IMR-90 (cell line): ENCODE results near the gene CA11. TPM values are rescaled to one million over a fixed set of nuclear protein-coding genes. Genes with fewer than 3 reads are reported as not detected.
A peak's percentile ranks its signal among the peaks of the same experiment; 100 is the strongest.

Source experiments
- ATAC-seq: fragments of 200-7000 bp; cut with Tn5 transposase; 2 replicates; pipeline ENCODE4 v1.9.1; 2020; ENCODE audit warnings: low read depth, mild to moderate bottlenecking, moderate library complexity
- BruUV-seq: library from RNA; stranded (reverse); fragments of 400-500 nt; replicated peaks from 2 replicates; lab custom pipeline; 2021; lab: Mats Ljungman, UMichigan
- CTCF ChIA-PET: fragments of 300-600 bp; formaldehyde crosslinking; extraction: SDS; loops from one replicate; lab custom pipeline; 2021; ENCODE audit warnings: antibody characterized with exemption; lab: Yijun Ruan, JAX
- POLR2A ChIA-PET: fragments of 300-600 bp; sonication (Branson Sonifier 250); formaldehyde crosslinking; loops from one replicate; lab custom pipeline; 2022; ENCODE audit warnings: antibody characterized with exemption; ENCODE audit not compliant: unreplicated experiment; lab: Charles Lee
- DNase-seq: peaks from one replicate; pipeline ENCODE4 v3.0.0; 2013
- H2AFZ ChIP-seq: replicated peaks from 2 replicates; pipeline ENCODE3; 2013; ENCODE audit warnings: low read length, mild to moderate bottlenecking; ENCODE audit not compliant: poor library complexity
- H2AK5ac ChIP-seq: 2 replicates; pipeline ENCODE4 v1.6.1; 2013; ENCODE audit warnings: low read depth, low read length, inconsistent platforms
- H2AK9ac ChIP-seq: replicated peaks from 2 replicates; pipeline ENCODE3; 2013; ENCODE audit warnings: mild to moderate bottlenecking, low read depth, low read length, moderate library complexity; ENCODE audit not compliant: poor library complexity
- H2BK120ac ChIP-seq: 2 replicates; pipeline ENCODE4 v1.6.1; 2013; ENCODE audit warnings: low read depth, low read length, inconsistent platforms
- H2BK15ac ChIP-seq: 3 replicates; pipeline ENCODE4 v1.6.1; 2013; ENCODE audit warnings: low read depth, low read length, inconsistent platforms
- H2BK20ac ChIP-seq: 2 replicates; pipeline ENCODE4 v1.6.1; 2013; ENCODE audit warnings: low read depth, mild to moderate bottlenecking, inconsistent platforms, low read length, moderate library complexity
- H2BK5ac ChIP-seq: 2 replicates; pipeline ENCODE4 v1.6.1; 2013; ENCODE audit warnings: mild to moderate bottlenecking, low read depth, low read length, inconsistent platforms; ENCODE audit not compliant: poor library complexity, severe bottlenecking
- H3K14ac ChIP-seq: replicated peaks from 2 replicates; pipeline ENCODE4 v1.6.1; 2013; ENCODE audit warnings: low read depth, low read length, inconsistent platforms
- H3K18ac ChIP-seq: 2 replicates; pipeline ENCODE4 v1.6.1; 2013; ENCODE audit warnings: low read depth, low read length, control low read depth
- H3K23ac ChIP-seq: 2 replicates; pipeline ENCODE4 v1.6.1; 2013; ENCODE audit warnings: low read depth, low read length, inconsistent platforms
- H3K27ac ChIP-seq: 2 replicates; pipeline ENCODE4 v1.5.1; 2013; ENCODE audit warnings: mild to moderate bottlenecking, control low read depth, low read length; ENCODE audit not compliant: insufficient read depth
- H3K27me3 ChIP-seq: 2 replicates; pipeline ENCODE4 v1.6.1; 2013; ENCODE audit warnings: low read length; ENCODE audit not compliant: control insufficient read depth, insufficient read depth
- H3K36me3 ChIP-seq: 2 replicates; pipeline ENCODE4 v1.6.1; 2013; ENCODE audit warnings: low read length, mixed read lengths; ENCODE audit not compliant: control insufficient read depth, insufficient read depth
- H3K4ac ChIP-seq: 2 replicates; pipeline ENCODE4 v1.6.1; 2013; ENCODE audit warnings: low read depth, low read length, inconsistent platforms
- H3K4me1 ChIP-seq: 2 replicates; pipeline ENCODE4 v1.6.1; 2013; ENCODE audit warnings: low read length, mixed read lengths; ENCODE audit not compliant: control insufficient read depth, insufficient read depth
- H3K4me2 ChIP-seq: 2 replicates; pipeline ENCODE4 v1.6.1; 2013; ENCODE audit warnings: low read depth, mild to moderate bottlenecking, control low read depth, low read length, moderate library complexity
- H3K4me3 ChIP-seq: 2 replicates; pipeline ENCODE4 v1.5.1; 2013; ENCODE audit warnings: low read depth, mild to moderate bottlenecking, control low read depth, low read length, moderate library complexity; ENCODE audit not compliant: insufficient read depth
- H3K56ac ChIP-seq: 2 replicates; pipeline ENCODE4 v1.6.1; 2013; ENCODE audit warnings: low read length, inconsistent platforms; ENCODE audit not compliant: insufficient read depth; ENCODE audit errors: extremely low read depth
- H3K79me1 ChIP-seq, 2 experiments: 2 replicates each; pipeline ENCODE4 v1.6.1; 2013; ENCODE audit warnings: low read length in 2 of 2, inconsistent platforms in 1 of 2, low read depth in 1 of 2
- H3K9ac ChIP-seq: 2 replicates; pipeline ENCODE4 v1.6.1; 2013; ENCODE audit warnings: low read depth, low read length, control low read depth
- H3K9me1 ChIP-seq: 2 replicates; pipeline ENCODE4 v1.6.1; 2013; ENCODE audit warnings: low read length, inconsistent platforms; ENCODE audit not compliant: insufficient read depth
- H3K9me3 ChIP-seq: 2 replicates; pipeline ENCODE4 v1.6.1; 2013; ENCODE audit warnings: low read length; ENCODE audit not compliant: control insufficient read depth, insufficient read depth
- H4K20me1 ChIP-seq: 2 replicates; pipeline ENCODE4 v1.6.1; 2013; ENCODE audit warnings: low read length, inconsistent platforms; ENCODE audit not compliant: insufficient read depth
- H4K5ac ChIP-seq: 2 replicates; pipeline ENCODE4 v1.6.1; 2013; ENCODE audit warnings: mild to moderate bottlenecking, low read depth, low read length, control low read depth
- H4K8ac ChIP-seq, 2 experiments: 2 replicates each; pipeline ENCODE4 v1.6.1; 2013; ENCODE audit warnings: low read depth in 2 of 2, low read length in 2 of 2, control low read depth in 1 of 2, inconsistent platforms in 1 of 2
- H4K91ac ChIP-seq: 2 replicates; pipeline ENCODE4 v1.6.1; 2013; ENCODE audit warnings: low read depth, low read length, inconsistent platforms; ENCODE audit not compliant: insufficient read depth
- MAFK ChIP-seq: IDR thresholded peaks from 2 replicates; pipeline ENCODE4 v1.6.1; 2012; ENCODE audit warnings: low read depth, low read length, improper control_type of control experiment
- RCOR1 ChIP-seq: IDR thresholded peaks from 2 replicates; pipeline ENCODE4 v1.6.1; 2012; ENCODE audit warnings: mild to moderate bottlenecking, low read length, improper control_type of control experiment; ENCODE audit not compliant: insufficient replicate concordance
- WGBS, 2 experiments: methylation state at CpG; one replicate each; pipeline versions ENCODE4 v1.1.5 to v1.1.7; 2013; ENCODE audit warnings: missing lambda C conversion rate in 2 of 2; ENCODE audit not compliant: insufficient read length in 1 of 2; ENCODE audit errors: extremely low coverage in 2 of 2; 5-methylcytosine and 5-hydroxymethylcytosine counted together
- dilution Hi-C: fragments of 300-500 bp; cut with HindIII; formaldehyde crosslinking; loops from one replicate; pipeline ENCODE4 v1.14.3; 2018; ENCODE audit warnings: low sequenced_read_pairs; ENCODE audit not compliant: unreplicated experiment
- in situ Hi-C: fragments of 300-500 bp; cut with MboI; formaldehyde crosslinking; loops from 3 replicates; pipeline ENCODE4 v1.14.3; 2019; ENCODE audit warnings: low sequenced_read_pairs, inconsistent platforms, mixed read lengths
- intact Hi-C: fragments of 100-400 bp; cut with micrococcal nuclease; formaldehyde crosslinking; loops from 2 replicates; pipeline ENCODE4 v1.10.0; 2022
- polyA plus RNA-seq, 3 experiments: library from polyadenylated mRNA; depleted of rRNA; stranded (reverse); fragments of >200 nt; gene quantifications; 2 replicates each; pipeline ENCODE4 v1.2.3, GENCODE V29; 2012; ENCODE audit warnings: low replicate concordance in 1 of 3
- total RNA-seq: library from RNA; depleted of rRNA; stranded (reverse); fragments of >200 nt; gene quantifications from 2 replicates; pipeline ENCODE4 v1.2.3, GENCODE V29; 2012

Gene CA11
- total and polyA plus RNA-seq, 2 of the 4 experiments (the other 2 are of a cell fraction): 1.3 to 2.9 TPM

GRCh38 chr19:48615231-48616040 is 30.6 kb downstream of the CA11 start:
- Histone ChIP-seq H3K23ac (no peak overlapping the region), H4K91ac (no peak overlapping the region), H3K9ac (no peak overlapping the region), H3K18ac (no peak overlapping the region), H2AFZ (no peak overlapping the region), H3K4me3 (no peak overlapping the region), H3K4ac (no peak overlapping the region), H2AK5ac (no peak overlapping the region), H3K9me1 (peaks cover 4% of the 10 kb centered on the region), H4K20me1 (peaks cover 53% of the 10 kb centered on the region), H4K5ac (no peak overlapping the region), H3K4me1 (peaks cover 8% of the 10 kb centered on the region), H3K4me2 (no peak overlapping the region), H2BK20ac (no peak overlapping the region), H4K8ac (no peak overlapping the region), H3K14ac (no peak overlapping the region), H3K79me1 (peaks cover 16 to 47% of the 10 kb centered on the region in 2 experiments; a peak in 3 of 4 replicates), H3K36me3 (peaks cover 28% of the 10 kb centered on the region), H3K27ac (no peak overlapping the region), H2BK15ac (no peak overlapping the region), H2BK5ac (no peak overlapping the region), H3K56ac (no peak overlapping the region), H3K9me3 (no peaks in the 10 kb centered on the region), H3K27me3 (no peaks in the 10 kb centered on the region), H2AK9ac (no peak overlapping the region), H2BK120ac (no peak overlapping the region)
- ChIA-PET CTCF (no interaction called here), POLR2A (no interaction called here)
- ATAC-seq (no peak), DNase-seq (no peak)
- dilution Hi-C loops: no loop called here
- 87% methylated on average over 8 of the region's 19 CpGs; no CpG with 5 or more reads in 1 of the 2 experiments for WGBS, 2 experiments
- in situ Hi-C loops: no loop called here
- TF ChIP-seq MAFK (peak; percentile 41), RCOR1 (no peak)
- no TSS peak for BruUV-seq
- intact Hi-C loops: no loop called here
